ENCODE results near the gene FLVCR2.

- TF ChIP-seq POLR2A (IDR thresholded peaks at IDR 0.05) (no peak), CTCF (IDR thresholded peaks at IDR 0.05) (no peak)
Observed at GRCh38 chr14:75587388-75587787, 9.0 kb downstream of the FLVCR2 start.
